H9 (cell line): ENCODE results near the gene DNAH11. TPM values are rescaled to one million over a fixed set of nuclear protein-coding genes. Genes with fewer than 3 reads are reported as not detected.
A peak's percentile ranks its signal among the peaks of the same experiment; 100 is the strongest.

Experiments
- DNase-seq: peaks from one replicate; pipeline ENCODE4 v3.0.0-alpha.2; 2017
- H2AFZ ChIP-seq: one replicate; pipeline ENCODE4 v1.6.1; 2013; ENCODE audit warnings: mild to moderate bottlenecking, low read length, control low read depth, moderate library complexity
- H2AK5ac ChIP-seq: 2 replicates; pipeline ENCODE4 v1.6.1; 2013; ENCODE audit warnings: low read length, control low read depth, mixed read lengths; ENCODE audit not compliant: insufficient read length
- H2BK120ac ChIP-seq: one replicate; pipeline ENCODE4 v1.6.1; 2013; ENCODE audit warnings: low read depth, mild to moderate bottlenecking, low read length, control low read depth, inconsistent platforms; ENCODE audit not compliant: poor library complexity, severe bottlenecking
- H2BK12ac ChIP-seq: 2 replicates; pipeline ENCODE4 v1.6.1; 2013; ENCODE audit warnings: low read length, control low read depth, mixed read lengths, low read depth; ENCODE audit not compliant: insufficient read length
- H2BK15ac ChIP-seq: 2 replicates; pipeline ENCODE4 v1.6.1; 2013; ENCODE audit warnings: low read depth, low read length, control low read depth
- H2BK20ac ChIP-seq: one replicate; pipeline ENCODE4 v1.6.1; 2013; ENCODE audit warnings: low read depth, mild to moderate bottlenecking, low read length, control low read depth, inconsistent platforms; ENCODE audit not compliant: poor library complexity, severe bottlenecking
- H2BK5ac ChIP-seq: 2 replicates; pipeline ENCODE4 v1.6.1; 2013; ENCODE audit warnings: low read length, control low read depth, mixed read lengths; ENCODE audit not compliant: insufficient read length
- H3K14ac ChIP-seq: 2 replicates; pipeline ENCODE4 v1.6.1; 2013; ENCODE audit warnings: low read length, control low read depth; ENCODE audit not compliant: insufficient read depth
- H3K18ac ChIP-seq: 2 replicates; pipeline ENCODE4 v1.6.1; 2013; ENCODE audit warnings: low read depth, mild to moderate bottlenecking, mixed read lengths, low read length, control low read depth; ENCODE audit not compliant: insufficient read length
- H3K23ac ChIP-seq: 2 replicates; pipeline ENCODE4 v1.6.1; 2013; ENCODE audit warnings: low read length, control low read depth, mixed read lengths, low read depth; ENCODE audit not compliant: insufficient read length
- H3K23me2 ChIP-seq: 2 replicates; pipeline ENCODE4 v1.6.1; 2013; ENCODE audit warnings: low read depth, mild to moderate bottlenecking, mixed read lengths, low read length, control low read depth; ENCODE audit not compliant: insufficient read length, poor library complexity, severe bottlenecking
- H3K27ac ChIP-seq: 2 replicates; pipeline ENCODE4 v1.5.1; 2013; ENCODE audit warnings: low read length, control low read depth, mixed read lengths, low read depth; ENCODE audit not compliant: insufficient read length
- H3K27me3 ChIP-seq: 2 replicates; pipeline ENCODE4 v1.6.1; 2013; ENCODE audit warnings: low read length, control low read depth, inconsistent platforms; ENCODE audit not compliant: insufficient read depth
- H3K4ac ChIP-seq: 2 replicates; pipeline ENCODE4 v1.6.1; 2013; ENCODE audit warnings: low read depth, mild to moderate bottlenecking, control low read depth, inconsistent platforms, low read length, moderate library complexity
- H3K4me1 ChIP-seq: 2 replicates; pipeline ENCODE4 v1.6.1; 2013; ENCODE audit warnings: low read length, control low read depth, inconsistent platforms; ENCODE audit not compliant: insufficient read depth
- H3K4me2 ChIP-seq: 2 replicates; pipeline ENCODE4 v1.6.1; 2013; ENCODE audit warnings: low read length, control low read depth, mixed read lengths; ENCODE audit not compliant: insufficient read length, insufficient read depth
- H3K56ac ChIP-seq: 2 replicates; pipeline ENCODE4 v1.6.1; 2013; ENCODE audit warnings: low read depth, mild to moderate bottlenecking, mixed read lengths, low read length, control low read depth; ENCODE audit not compliant: insufficient read length
- H3K79me1 ChIP-seq: 2 replicates; pipeline ENCODE4 v1.6.1; 2013; ENCODE audit warnings: low read depth, mild to moderate bottlenecking, moderate library complexity, low read length, control low read depth, inconsistent platforms; ENCODE audit not compliant: insufficient read depth, poor library complexity, severe bottlenecking
- H3K79me2 ChIP-seq: 2 replicates; pipeline ENCODE4 v1.6.1; 2013; ENCODE audit warnings: low read length, control low read depth, inconsistent platforms; ENCODE audit not compliant: insufficient read depth
- H3K9ac ChIP-seq: 2 replicates; pipeline ENCODE4 v1.6.1; 2013; ENCODE audit warnings: low read length, control low read depth, mixed read lengths; ENCODE audit not compliant: insufficient read length; ENCODE audit errors: extremely low read depth
- H3K9me3 ChIP-seq: one replicate; pipeline ENCODE4 v1.6.1; 2013; ENCODE audit warnings: low read depth, low read length, inconsistent platforms; ENCODE audit not compliant: control insufficient read depth
- H3T11ph ChIP-seq: one replicate; pipeline ENCODE4 v1.6.1; 2013; ENCODE audit warnings: mild to moderate bottlenecking, low read length, control low read depth, inconsistent platforms
- H4K20me1 ChIP-seq: one replicate; pipeline ENCODE4 v1.6.1; 2013; ENCODE audit not compliant: control insufficient read depth, insufficient read length, insufficient read depth
- H4K5ac ChIP-seq: 2 replicates; pipeline ENCODE4 v1.6.1; 2013; ENCODE audit warnings: low read depth, mild to moderate bottlenecking, mixed read lengths, low read length, control low read depth; ENCODE audit not compliant: insufficient read length
- H4K8ac ChIP-seq: replicated peaks from 2 replicates; pipeline ENCODE4 v1.6.1; 2013; ENCODE audit warnings: low read length, control low read depth, mixed read lengths, low read depth; ENCODE audit not compliant: insufficient read length
- H4K91ac ChIP-seq: 2 replicates; pipeline ENCODE4 v1.6.1; 2013; ENCODE audit warnings: low read depth, mild to moderate bottlenecking, moderate library complexity, mixed read lengths, low read length, control low read depth; ENCODE audit not compliant: insufficient read length
- H3K27ac Mint-ChIP-seq, 3 experiments: 2 replicates in 2 of 3; 3 replicates in 1 of 3; pipeline ENCODE4 v1.8.0; 2020 to 2021; ENCODE audit warnings: mixed read lengths in 3 of 3, mild to moderate bottlenecking in 1 of 3, moderate library complexity in 1 of 3
- H3K27me3 Mint-ChIP-seq: 2 replicates; pipeline ENCODE4 v1.8.0; 2021; ENCODE audit warnings: low read depth, mild to moderate bottlenecking, moderate library complexity, mixed read lengths
- H3K36me3 Mint-ChIP-seq, 3 experiments: 2 replicates in 2 of 3; 3 replicates in 1 of 3; pipeline ENCODE4 v1.8.0; 2020 to 2021; ENCODE audit warnings: low read depth in 3 of 3, mixed read lengths in 3 of 3; ENCODE audit not compliant: insufficient read depth in 1 of 3
- H3K4me1 Mint-ChIP-seq, 2 experiments: 2 replicates each; pipeline ENCODE4 v1.8.0; 2020; ENCODE audit warnings: mixed read lengths in 2 of 2
- H3K4me3 Mint-ChIP-seq, 2 experiments: 2 replicates in 1 of 2; 3 replicates in 1 of 2; pipeline ENCODE4 v1.8.0; 2020 to 2021; ENCODE audit warnings: mild to moderate bottlenecking in 2 of 2, mixed read lengths in 2 of 2, moderate library complexity in 1 of 2
- H3K9me3 Mint-ChIP-seq, 2 experiments: 2 replicates in 1 of 2; 3 replicates in 1 of 2; pipeline ENCODE4 v1.8.0; 2020; ENCODE audit warnings: mild to moderate bottlenecking in 2 of 2, mixed read lengths in 2 of 2, moderate library complexity in 1 of 2
- total RNA-seq: library from RNA; stranded (reverse); gene quantifications from 2 replicates; pipeline ENCODE4 v1.2.1, GENCODE V29; 2021
- TF ChIP-seq, protein P1 (sequence below): fragments of 200-600 bp; sonication (generic); conservative IDR thresholded peaks from 3 replicates; pipeline ENCODE4 v1.8.0; 2021; ENCODE audit warnings: antibody characterized with exemption, mild to moderate bottlenecking

Gene DNAH11
- total RNA-seq, 1 experiment from 2014 or later: 2.5 TPM

DNA sequence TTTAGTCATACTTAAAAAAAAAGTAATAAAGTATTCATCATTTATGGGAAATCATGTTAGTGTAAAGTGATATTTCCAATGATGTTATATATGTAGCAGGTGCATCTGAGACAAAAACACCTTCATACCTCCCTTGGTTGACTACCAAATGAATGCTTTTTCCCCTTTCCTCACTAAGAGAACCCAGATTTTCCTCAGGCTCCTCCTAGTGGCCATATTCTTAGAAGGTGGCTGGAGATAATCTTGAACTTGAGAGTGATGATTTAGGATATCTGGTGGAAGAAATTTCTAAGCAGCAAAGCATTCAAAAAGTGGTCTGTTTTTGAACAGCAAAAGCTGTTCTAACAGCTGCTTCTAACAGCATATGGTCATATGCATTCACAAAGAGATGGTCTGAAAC, 16.8 kb upstream of the DNAH11 start:
- Histone ChIP-seq H3K14ac (no peak overlapping the region), H4K8ac (no peak overlapping the region), H3K4me1 (no peaks in the 10 kb centered on the region), H4K20me1 (no peaks in the 10 kb centered on the region), H3K23me2 (no peaks in the 10 kb centered on the region), H3K4me2 (no peak overlapping the region), H4K91ac (no peak overlapping the region), H2BK15ac (no peak overlapping the region), H3K23ac (no peak overlapping the region), H3K4ac (no peak overlapping the region), H3K56ac (no peak overlapping the region), H2BK120ac (no peak overlapping the region), H2BK20ac (no peak overlapping the region), H3T11ph (no peak overlapping the region), H2AFZ (no peak overlapping the region), H3K9ac (no peak overlapping the region), H3K79me1 (no peaks in the 10 kb centered on the region), H3K27me3 (no peaks in the 10 kb centered on the region), H3K79me2 (no peaks in the 10 kb centered on the region), H2BK5ac (no peak overlapping the region), H3K18ac (no peak overlapping the region), H3K9me3 (peaks cover 6% of the 10 kb centered on the region), H2BK12ac (no peak overlapping the region), H3K27ac (no peak overlapping the region), H4K5ac (no peak overlapping the region), H2AK5ac (no peak overlapping the region)
- TF ChIP-seq, protein P1, sequence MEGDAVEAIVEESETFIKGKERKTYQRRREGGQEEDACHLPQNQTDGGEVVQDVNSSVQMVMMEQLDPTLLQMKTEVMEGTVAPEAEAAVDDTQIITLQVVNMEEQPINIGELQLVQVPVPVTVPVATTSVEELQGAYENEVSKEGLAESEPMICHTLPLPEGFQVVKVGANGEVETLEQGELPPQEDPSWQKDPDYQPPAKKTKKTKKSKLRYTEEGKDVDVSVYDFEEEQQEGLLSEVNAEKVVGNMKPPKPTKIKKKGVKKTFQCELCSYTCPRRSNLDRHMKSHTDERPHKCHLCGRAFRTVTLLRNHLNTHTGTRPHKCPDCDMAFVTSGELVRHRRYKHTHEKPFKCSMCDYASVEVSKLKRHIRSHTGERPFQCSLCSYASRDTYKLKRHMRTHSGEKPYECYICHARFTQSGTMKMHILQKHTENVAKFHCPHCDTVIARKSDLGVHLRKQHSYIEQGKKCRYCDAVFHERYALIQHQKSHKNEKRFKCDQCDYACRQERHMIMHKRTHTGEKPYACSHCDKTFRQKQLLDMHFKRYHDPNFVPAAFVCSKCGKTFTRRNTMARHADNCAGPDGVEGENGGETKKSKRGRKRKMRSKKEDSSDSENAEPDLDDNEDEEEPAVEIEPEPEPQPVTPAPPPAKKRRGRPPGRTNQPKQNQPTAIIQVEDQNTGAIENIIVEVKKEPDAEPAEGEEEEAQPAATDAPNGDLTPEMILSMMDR: peak; percentile 60
- H3K9me3 Mint-ChIP-seq: peaks cover 18 to 28% of the 10 kb centered on the region in 2 experiments
- no peak overlapping the region for H3K27ac Mint-ChIP-seq
- no peaks in the 10 kb centered on the region for H3K27me3 Mint-ChIP-seq
- no peak for DNase-seq
- H3K4me3 Mint-ChIP-seq: no peak overlapping the region
- no peaks in the 10 kb centered on the region for H3K4me1 Mint-ChIP-seq
- H3K36me3 Mint-ChIP-seq: peaks cover 10 to 20% (median 15%) of the 10 kb centered on the region in 3 experiments; a peak in 6 of 7 replicates
